K562 treated with DMSO at 1 percent for 24 hours (cell line): Measurements from ENCODE around the gene SPIB. TPM values are rescaled to one million over a fixed set of nuclear protein-coding genes. Genes with fewer than 3 reads are reported as not detected.

Experiments used
- total RNA-seq: library from RNA; unstranded; fragments of 300-600 nt; gene quantifications from 2 replicates; pipeline ENCODE4 v1.2.3, GENCODE V29; 2022; ENCODE audit warnings: low read depth; ENCODE audit not compliant: insufficient read depth

Gene SPIB
- 0.60 and 0.97 TPM in 2 replicates for total RNA-seq

DNA sequence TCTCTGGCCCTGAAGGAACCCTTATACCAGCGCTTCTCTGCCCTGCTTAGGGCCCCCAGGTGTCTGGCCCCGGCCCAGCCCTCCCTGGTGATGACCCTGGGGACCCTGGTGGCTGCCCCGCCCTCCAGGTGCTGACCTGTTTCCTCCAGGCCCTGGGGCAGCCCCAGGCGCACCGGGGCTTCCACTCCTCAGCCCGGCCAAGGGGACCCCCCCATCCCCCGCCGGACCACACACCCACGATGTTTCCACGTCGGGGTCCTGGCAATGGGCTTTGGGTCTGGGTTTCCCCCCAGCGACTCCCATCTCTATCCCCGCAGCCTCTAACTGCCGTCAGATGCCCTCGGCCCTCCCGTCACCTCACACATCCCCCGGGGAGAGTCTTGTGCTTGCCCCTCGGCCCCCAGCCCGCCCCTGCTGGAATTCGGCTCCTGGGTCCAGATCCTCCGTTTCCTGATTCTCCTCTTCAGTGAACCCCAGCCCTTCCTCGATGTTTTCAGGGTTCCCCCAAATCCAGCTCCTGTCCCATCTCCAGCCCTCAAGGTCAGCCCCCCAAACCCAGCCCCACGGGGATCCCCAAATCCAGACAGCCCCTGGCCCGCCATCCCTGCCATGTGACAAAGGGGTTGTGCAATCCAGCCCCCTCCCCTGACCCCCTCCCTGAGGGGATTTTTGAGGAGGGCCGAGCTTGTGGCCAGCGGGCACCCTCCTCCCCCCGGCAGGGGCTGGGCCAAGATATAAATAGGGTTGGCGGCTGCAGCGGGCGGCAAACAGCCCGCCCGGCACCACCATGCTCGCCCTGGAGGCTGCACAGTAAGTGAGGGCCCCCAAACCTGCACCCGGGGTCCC, at the start of gene SPIB:
TSS of gene SPIB (plus strand) at position 763 of the 846 bp plus-strand sequence. CDS start at position 788, 25 bp downstream.

DNA sequence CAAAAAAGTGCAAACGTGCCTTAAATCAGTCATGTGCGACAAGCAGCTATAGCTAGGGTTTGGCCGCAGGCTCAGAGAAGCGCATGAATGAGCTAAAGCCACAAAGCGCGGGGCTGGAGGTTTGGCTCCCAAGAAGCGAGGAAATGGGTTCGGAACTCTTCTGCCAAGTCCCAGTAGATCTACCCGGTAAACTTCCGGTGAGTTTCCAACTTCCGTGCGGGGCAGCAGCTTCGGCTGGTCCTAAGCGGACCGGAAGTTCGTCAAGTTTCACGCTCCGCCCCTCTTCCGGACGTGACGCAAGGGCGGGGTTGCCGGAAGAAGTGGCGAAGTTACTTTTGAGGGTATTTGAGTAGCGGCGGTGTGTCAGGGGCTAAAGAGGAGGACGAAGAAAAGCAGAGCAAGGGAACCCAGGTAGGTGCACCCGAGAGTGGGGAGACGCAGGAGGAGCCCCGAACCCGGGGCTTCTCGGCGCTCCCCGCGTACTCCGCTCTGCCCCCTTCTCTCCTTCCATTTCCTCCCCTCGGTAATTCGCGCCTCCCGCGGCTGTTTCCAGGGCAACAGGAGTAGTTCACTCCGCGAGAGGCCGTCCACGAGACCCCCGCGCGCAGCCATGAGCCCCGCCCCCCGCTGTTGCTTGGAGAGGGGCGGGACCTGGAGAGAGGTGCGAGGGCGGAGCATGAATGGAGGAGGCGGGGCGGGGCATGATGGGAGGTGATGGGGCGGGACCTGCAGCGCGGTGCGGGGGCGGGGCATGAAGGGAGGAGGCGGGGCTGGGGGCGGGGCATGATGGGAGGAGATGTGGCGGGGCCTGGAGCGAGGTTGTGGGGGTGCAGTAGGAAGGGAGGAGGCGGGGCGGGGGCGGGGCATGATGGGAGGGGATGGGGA, 42.3 kb upstream of the SPIB start, which contains the start of gene NR1H2:
TSS of gene NR1H2 (plus strand) at position 292 of the 885 bp plus-strand sequence. CDS start 1,149 bp downstream, outside the sequence.

GRCh38 chr19:50383852-50384684, 34.7 kb upstream of the SPIB start, which contains the start of gene POLD1:
Gene POLD1 (plus strand): TSS chr19:50384347. CDS start chr19:50398852, 14,505 bp downstream.

DNA sequence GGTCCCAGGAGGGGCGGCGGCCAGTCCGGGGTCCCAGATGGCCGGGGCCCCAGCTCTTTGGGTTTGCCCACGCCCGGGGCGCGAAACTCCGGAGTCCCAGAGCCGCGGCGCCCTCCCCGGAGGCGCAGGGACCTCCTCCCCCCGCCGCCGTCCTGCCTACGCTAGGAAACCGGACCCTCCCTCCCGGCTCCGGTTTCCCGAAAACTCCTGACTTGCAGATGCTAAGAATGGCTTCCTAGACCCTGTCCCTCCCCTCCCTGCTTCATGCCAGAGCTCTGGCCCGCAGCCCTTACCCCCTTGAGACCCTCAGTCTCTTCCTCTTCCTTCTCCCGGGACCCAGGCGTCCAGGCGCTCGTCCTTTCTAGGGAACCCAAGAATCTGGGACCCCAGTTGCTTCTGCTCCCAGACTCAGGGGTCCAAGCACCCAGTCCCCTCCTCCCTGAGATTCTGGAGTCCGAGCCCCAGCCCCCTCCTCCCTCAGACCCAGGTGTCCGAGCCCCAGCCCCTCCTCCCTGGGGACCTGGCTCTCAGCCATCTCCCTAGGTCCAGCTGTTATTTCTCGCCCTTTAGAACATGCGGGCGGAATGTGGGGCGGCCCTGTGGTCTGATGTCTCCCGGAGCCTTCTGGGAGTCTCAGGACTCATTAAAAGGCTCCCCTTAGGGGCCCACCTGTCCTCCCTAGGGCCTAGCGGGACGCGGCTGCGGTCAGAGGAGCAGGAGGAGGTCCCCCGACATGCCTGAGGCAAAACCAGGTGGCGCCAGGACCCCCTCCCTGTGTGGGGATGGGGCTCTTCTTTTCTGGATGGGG, 13.7 kb downstream of the SPIB start, which contains the start of gene MYBPC2:
TSS of gene MYBPC2 (plus strand) at position 672 of the 808 bp plus-strand sequence. CDS start at position 734, 62 bp downstream.

GRCh38 chr19:50476224-50476906, 57.6 kb downstream of the SPIB start, which contains the start of the genes EMC10 and GARIN5A:
Gene EMC10 (plus strand): TSS chr19:50476507. CDS start chr19:50476545, 38 bp downstream.
Gene GARIN5A (minus strand): TSS chr19:50476848. CDS start chr19:50476388, 460 bp downstream.

Other genes starting within 250 kb of the SPIB start
- 2.7 and 3.1 TPM in 2 replicates for gene MYH14, start 215.3 kb upstream of the SPIB start, total RNA-seq
- gene KCNC3, start 89.6 kb upstream of the SPIB start, total RNA-seq: 11.9 and 12.8 TPM in 2 replicates
- gene NAPSA, start 53.3 kb upstream of the SPIB start, total RNA-seq: 3.3 and 4.1 TPM in 2 replicates
- gene NR1H2, start 42.5 kb upstream of the SPIB start, total RNA-seq: 87.8 and 97.7 TPM in 2 replicates
- gene POLD1, start 34.6 kb upstream of the SPIB start, total RNA-seq: 287 and 326 TPM in 2 replicates
- gene MYBPC2, start 14.0 kb downstream of the SPIB start, total RNA-seq: 0.16 TPM in 1 of 2 replicates, not detected in the other
- 116 and 120 TPM in 2 replicates for gene EMC10, start 57.6 kb downstream of the SPIB start, total RNA-seq
- gene GARIN5A, start 57.9 kb downstream of the SPIB start, total RNA-seq: 4.2 and 6.0 TPM in 2 replicates
- gene JOSD2, start 92.3 kb downstream of the SPIB start, total RNA-seq: 31.3 and 32.6 TPM in 2 replicates
- gene ASPDH, start 95.0 kb downstream of the SPIB start, total RNA-seq: 2.6 and 3.9 TPM in 2 replicates
- gene LRRC4B, start 149.5 kb downstream of the SPIB start, total RNA-seq: 15.2 and 15.9 TPM in 2 replicates
- gene SYT3, start 220.9 kb downstream of the SPIB start, total RNA-seq: 7.3 and 8.9 TPM in 2 replicates
- gene C19orf81, start 230.5 kb downstream of the SPIB start, total RNA-seq: 42.3 and 60.5 TPM in 2 replicates